Mucosa of descending colon (tissue), 3 donors: ENCODE measurements around the gene SUPT20HL1. TPM values are rescaled to one million over a fixed set of nuclear protein-coding genes. Genes with fewer than 3 reads are reported as not detected.
"Not testable (repeated sequence)": the region's sequence is repeated elsewhere in the genome, so short reads cannot be mapped to it uniquely, and the experiment has no call there.

Experiments used
- ATAC-seq: fragments of 200-7000 bp; cut with Tn5 transposase; one replicate; pipeline ENCODE4 v1.9.1; 2020; ENCODE audit warnings: mild to moderate bottlenecking, moderate library complexity
- DNase-seq, 3 donors: peaks; one replicate each; pipeline ENCODE4 v3.0.0-alpha.2; 2020
- H3K36me3 ChIP-seq: fragments of 200-600 bp; one replicate; pipeline ENCODE4 v1.8.0; 2021; ENCODE audit warnings: low read depth, mild to moderate bottlenecking
- H3K4me1 ChIP-seq: fragments of 200-600 bp; one replicate; pipeline ENCODE4 v1.8.0; 2021; ENCODE audit warnings: low read depth, mild to moderate bottlenecking
- H3K4me3 ChIP-seq: fragments of 200-600 bp; one replicate; pipeline ENCODE4 v1.8.0; 2021; ENCODE audit warnings: mild to moderate bottlenecking
- H3K9me3 ChIP-seq: fragments of 200-600 bp; one replicate; pipeline ENCODE4 v1.8.0; 2021; ENCODE audit warnings: mild to moderate bottlenecking
- CTCF ChIP-seq: fragments of 200-600 bp; IDR thresholded peaks from one replicate; pipeline ENCODE4 v1.8.0; 2022; ENCODE audit warnings: antibody characterized with exemption, mild to moderate bottlenecking
- intact Hi-C, 2 donors: fragments of 100-400 bp; cut with DNase I in 1 of 2; cut with micrococcal nuclease in 1 of 2; formaldehyde crosslinking; loops; one replicate each; pipeline versions ENCODE4 v1.11.0 to v1.11.1; 2022; cut with DNase I, micrococcal nuclease
- long read RNA-seq, 2 donors: library from polyadenylated mRNA; unstranded; transcript quantifications; one replicate each; pipeline ENCODE4 v2.0.0, GENCODE V29; 2019 to 2021
- total RNA-seq, 3 donors: library from RNA; stranded (reverse); fragmentation: NEBNext Ultra II Directional in 2 of 3; extraction: Animal tissue kit (Norgen Biotek cat#: 25700) in 2 of 3; gene quantifications; one replicate each; pipeline versions ENCODE4 v1.2.1 to v1.2.4, GENCODE V29; 2021 to 2023
- donor health status: DM: no; HTN: no; CAD: no; lungs with moderate emphysema.
- donor health status: DM: no; HTN: no; CAD: no.
- donor health status: DM: no; HTN: yes; CAD: no.

Gene SUPT20HL1
- under 1 TPM in 1 of 3 donors, not detected in 2; 0.35 TPM for total RNA-seq
- long read RNA-seq, donor 1: 0 reads
- long read RNA-seq, donor 2: 0 reads

DNA sequence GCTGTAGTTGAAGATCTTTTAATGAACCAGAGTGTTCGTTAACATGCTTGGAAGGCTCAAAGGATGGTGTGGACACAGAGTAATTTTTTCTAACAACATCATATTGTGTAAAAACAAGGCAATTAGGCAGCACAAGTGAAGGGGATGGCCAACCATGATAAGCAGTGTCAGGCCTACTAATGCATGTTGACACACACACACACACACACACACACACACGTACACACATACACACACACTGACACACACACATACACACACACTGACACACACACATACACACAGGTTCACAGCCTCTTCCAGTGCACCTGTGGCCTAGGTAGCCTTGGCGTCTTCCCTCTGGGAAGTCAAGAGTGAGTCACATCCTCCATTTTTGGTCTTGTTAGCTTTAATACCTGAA lies at the start of gene SUPT20HL1:
SUPT20HL1 (plus strand) TSS at position 368 of the 400 bp plus-strand sequence. CDS start 2,122 bp downstream, outside the sequence.
- ATAC-seq (no peak), DNase-seq (no peak)
- no peaks in the 10 kb centered on the region for H3K36me3 ChIP-seq
- no peak for TF ChIP-seq CTCF
- H3K9me3 ChIP-seq: no peaks in the 10 kb centered on the region
- intact Hi-C loops: no loop called here
- no peak within 1 kb of the TSS for H3K4me3 ChIP-seq
- H3K4me1 ChIP-seq: no peaks in the 10 kb centered on the region

DNA sequence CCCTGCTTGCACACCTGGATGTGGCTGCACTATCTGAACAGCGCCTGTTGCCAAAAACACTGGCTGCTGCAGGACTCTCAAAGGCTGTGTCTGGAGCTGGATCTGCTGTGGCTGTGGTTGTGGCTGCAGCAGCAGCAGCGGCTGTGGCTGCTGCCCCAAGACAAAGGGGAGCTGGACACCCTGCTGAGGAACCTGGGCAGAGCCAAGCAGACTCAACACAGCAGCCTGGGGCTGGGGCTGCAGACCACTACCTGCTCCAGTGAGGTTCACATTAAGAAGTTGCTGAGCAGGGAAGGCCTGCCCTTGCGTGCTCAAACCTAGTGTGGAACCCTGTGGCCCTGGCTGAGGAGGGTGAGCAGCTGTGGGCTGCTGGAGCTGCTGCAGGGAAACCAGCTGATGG lies 49.5 kb upstream of the SUPT20HL1 start:
- DNase-seq, H3K4me3 ChIP-seq, H3K36me3 ChIP-seq, H3K4me1 ChIP-seq, H3K9me3 ChIP-seq, intact Hi-C loops, ATAC-seq: not testable (repeated sequence)

GRCh38 chrX:24311507-24312248 lies 48.8 kb upstream of the SUPT20HL1 start:
- DNase-seq, ATAC-seq, H3K4me1 ChIP-seq, H3K9me3 ChIP-seq, H3K4me3 ChIP-seq, intact Hi-C loops, H3K36me3 ChIP-seq: not testable (repeated sequence)

DNA sequence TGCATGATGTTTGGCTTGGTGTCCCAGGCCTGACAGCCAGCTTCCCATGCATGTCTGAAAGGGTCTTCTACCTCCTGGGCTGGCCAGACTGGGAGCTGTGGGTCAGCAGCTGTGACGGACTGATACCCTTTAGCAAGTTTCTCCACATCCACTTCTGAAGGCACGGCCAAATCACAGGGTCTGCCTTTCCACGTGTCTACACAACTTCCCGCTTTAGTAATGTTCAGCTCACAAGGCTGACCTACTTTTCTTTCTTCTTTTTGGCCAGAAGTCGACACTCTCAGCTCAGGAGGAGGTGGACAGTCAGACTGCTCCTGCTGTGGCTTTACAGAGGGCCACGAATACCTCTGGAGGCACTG lies 48.2 kb upstream of the SUPT20HL1 start:
- ATAC-seq, intact Hi-C loops, H3K4me3 ChIP-seq, H3K9me3 ChIP-seq, H3K36me3 ChIP-seq, H3K4me1 ChIP-seq, DNase-seq: not testable (repeated sequence)

- no peaks in the 10 kb centered on the region for H3K9me3 ChIP-seq
- ATAC-seq (no peak), DNase-seq (no peak)
- H3K36me3 ChIP-seq: no peaks in the 10 kb centered on the region
- TF ChIP-seq CTCF: no peak
- no peaks in the 10 kb centered on the region for H3K4me1 ChIP-seq
- intact Hi-C loops: no loop called here
- H3K4me3 ChIP-seq: no peak within 1 kb of the TSS
Observed at GRCh38 chrX:24314019-24314635, 46.3 kb upstream of the SUPT20HL1 start, which contains the start of gene SUPT20HL2. Gene SUPT20HL2, minus strand, starts transcription at chrX:24314069. Its CDS starts 754 bp downstream, at chrX:24313315.

DNA sequence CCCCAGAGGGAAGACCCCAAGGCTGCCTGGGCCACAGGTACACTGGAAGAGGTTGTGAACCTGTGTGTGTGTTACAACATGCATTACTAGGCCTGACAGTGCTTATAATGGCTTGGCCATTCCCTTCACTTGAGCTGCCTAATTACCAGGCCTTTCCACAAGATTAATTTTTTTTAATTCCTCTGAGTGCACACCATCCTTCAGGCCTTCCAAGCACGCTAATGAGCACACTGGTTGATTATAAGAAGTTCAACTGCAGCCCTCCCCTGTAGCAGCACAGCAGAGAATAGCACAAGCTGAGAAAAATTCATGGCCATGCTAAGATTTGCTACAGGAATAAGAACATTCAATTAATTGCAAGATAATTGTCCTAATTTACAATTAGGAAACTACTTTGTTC lies 44.3 kb upstream of the SUPT20HL1 start:
- Histone ChIP-seq H3K9me3 (no peaks in the 10 kb centered on the region), H3K36me3 (no peaks in the 10 kb centered on the region), H3K4me3 (no peak overlapping the region), H3K4me1 (no peaks in the 10 kb centered on the region)
- no peak for TF ChIP-seq CTCF
- intact Hi-C loops: no loop called here
- DNase-seq (no peak), ATAC-seq (no peak)

DNA sequence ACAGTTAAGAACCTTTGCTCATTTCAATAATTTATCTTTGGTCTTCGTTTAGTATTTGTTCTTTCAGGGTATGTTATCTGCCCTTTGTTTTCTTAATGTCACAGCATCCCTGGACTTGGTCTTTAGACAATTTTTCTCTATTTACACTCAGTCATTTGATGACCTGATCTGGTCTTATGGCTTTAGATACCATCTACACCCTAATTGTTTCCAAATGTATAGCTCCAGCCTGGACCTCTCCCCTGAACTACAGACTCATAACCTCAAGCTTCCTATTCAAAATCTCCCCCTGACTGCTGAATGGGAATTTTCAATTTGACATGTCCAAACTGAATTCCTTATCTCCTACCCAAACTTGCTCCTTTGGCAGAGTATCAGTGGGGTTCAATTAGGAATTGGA lies 42.9 kb upstream of the SUPT20HL1 start:
- intact Hi-C loops: no loop called here
- Histone ChIP-seq H3K36me3 (no peaks in the 10 kb centered on the region), H3K9me3 (no peaks in the 10 kb centered on the region), H3K4me1 (no peaks in the 10 kb centered on the region), H3K4me3 (no peak overlapping the region)
- DNase-seq (no peak), ATAC-seq (no peak)
- no peak for TF ChIP-seq CTCF
